NCI-H526 treated with DMSO at 0.1 percent for 48 hours (cell line): ENCODE measurements around the gene METTL5.
A peak's percentile ranks its signal among the peaks of the same experiment; 100 is the strongest.
"Not testable (repeated sequence)": the region's sequence is repeated elsewhere in the genome, so short reads cannot be mapped to it uniquely, and the experiment has no call there.

Source experiments
- DNase-seq: peaks from one replicate; lab custom pipeline; 2025; lab: John Stamatoyannopoulos, UW

Gene METTL5

DNA sequence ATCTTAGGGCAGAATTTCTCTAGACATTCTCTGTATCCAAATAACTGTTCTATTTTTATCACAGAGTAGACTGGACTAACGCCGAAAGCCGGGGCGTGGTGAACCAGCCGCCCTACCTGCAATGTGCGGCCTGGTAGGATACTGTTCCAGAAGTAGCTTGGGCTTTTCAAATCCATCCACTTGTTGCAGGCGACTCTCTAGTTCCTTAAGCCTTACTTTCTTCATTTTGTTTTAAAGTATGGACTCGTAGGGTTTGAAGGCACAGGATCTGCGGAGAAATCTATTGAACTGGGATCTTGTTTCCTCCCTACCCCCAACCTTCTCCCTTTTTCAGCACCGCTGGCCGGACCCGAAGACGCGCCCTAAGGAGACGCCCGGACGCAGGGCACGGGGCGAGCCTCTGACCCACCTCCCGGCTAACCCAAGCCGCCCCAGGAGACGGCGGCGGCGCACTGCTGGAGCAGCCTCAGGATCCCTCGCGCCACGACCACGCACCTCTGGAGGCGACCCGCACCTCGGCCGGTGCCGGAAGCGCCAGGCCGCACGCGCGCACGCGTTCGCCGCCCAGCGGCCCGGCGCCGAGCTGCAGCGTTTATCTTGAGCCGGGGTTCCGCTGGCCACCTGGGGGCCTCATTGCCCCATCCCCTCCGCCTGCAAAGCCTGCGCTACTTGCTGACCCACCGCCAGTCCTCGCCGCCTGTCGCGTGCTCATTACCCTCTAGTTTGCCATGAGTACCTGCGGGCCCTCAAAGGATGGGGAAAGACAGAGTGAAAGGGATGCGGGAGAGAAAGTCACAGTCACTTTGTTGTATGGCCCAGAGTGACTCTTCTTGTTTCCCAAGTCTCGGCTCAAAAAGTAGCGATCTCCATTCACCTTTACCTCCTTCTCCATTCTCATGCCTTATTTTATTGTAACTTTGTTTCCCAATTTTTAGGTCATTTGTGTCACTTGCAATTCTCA is at the start of gene METTL5:
Gene METTL5 (minus strand): TSS at position 533 of the 961 bp plus-strand sequence. CDS start 308 bp downstream, at position 225.
- DNase-seq = peak; percentile 82

- no peak for DNase-seq
These were observed 47.3 kb upstream of the METTL5 start for GRCh38 chr2:169871994-169872393.

DNA sequence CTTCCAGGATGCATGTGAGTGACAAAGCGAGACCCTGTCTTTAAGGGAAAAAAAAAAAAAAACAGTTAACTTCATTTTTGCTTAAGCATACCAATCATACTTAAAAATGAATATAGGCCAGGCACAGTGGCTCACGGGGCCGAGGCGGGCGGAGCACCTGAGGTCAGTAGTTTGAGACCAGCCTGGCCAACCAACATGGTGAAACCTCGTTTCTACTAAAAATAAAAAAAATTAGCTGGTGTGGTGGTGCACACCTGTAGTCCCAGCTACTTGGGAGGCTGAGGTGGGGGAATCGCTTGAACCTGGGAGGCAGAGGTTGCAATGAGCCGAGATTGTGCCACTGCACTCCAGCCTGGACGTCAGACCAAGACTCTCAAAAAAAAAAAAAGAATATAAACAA is 46.7 kb upstream of the METTL5 start:
- DNase-seq = not testable (repeated sequence)

DNA sequence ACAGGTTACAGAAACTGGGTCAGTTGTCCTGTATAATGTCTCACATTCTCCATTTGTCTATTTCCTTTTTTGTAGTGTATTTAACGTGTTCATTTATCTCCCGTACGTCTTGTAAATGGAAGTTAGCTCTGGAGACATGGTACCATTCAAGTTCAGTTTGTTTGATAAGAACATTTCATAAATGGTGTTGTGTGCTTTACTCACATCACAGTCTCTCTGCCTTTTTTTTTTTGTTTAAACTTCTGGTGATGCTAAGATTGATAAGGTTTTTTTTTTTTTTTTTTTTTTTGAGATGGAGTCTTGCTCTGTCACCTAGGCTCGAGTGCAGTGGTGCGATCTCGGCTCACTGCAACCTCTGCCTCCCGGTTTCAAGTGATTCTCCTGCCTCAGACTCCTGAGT is 44.2 kb upstream of the METTL5 start:
- DNase-seq = no peak

- DNase-seq = no peak
These were observed 42.9 kb upstream of the METTL5 start for GRCh38 chr2:169867579-169867978.

DNA sequence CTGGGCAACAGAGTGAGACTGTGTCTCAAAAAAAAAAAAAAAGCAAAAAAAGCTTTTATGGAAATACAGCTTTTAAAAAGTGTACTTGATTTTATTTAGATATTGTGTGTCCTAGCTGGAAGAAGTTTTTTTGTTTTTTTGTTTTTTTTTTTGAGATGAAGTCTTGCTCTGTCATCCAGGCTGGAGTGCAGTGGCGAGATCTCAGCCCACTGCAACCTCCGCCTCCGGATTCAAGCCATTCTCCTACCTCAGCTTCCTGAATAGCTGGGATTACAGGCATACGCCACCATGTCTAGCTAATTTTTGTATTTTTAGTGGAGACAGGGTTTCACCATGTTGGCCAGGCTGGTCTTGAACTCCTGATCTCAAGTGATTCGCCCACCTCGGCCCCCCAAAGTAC is 41.5 kb upstream of the METTL5 start:
- not testable (repeated sequence) for DNase-seq

DNA sequence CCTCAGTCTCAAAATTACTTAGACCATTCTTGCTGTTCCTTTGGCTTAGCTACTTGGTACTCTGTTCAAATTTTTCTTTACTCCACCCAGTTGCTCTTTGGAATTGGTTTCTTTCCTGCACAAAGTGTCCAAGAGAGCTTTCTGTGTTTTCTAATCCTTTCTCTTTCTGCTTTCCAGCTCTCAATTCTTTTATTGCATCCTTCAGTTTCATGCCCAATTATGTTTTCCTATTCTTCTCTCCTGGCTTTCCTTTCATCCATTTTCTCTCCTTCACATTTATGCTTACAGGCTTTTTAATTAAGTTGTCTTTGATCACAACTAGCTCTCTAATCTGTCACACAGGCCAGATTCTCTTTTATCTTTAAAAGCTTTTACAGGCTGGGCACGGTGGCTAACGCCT is 40.8 kb upstream of the METTL5 start:
- no peak for DNase-seq

DNA sequence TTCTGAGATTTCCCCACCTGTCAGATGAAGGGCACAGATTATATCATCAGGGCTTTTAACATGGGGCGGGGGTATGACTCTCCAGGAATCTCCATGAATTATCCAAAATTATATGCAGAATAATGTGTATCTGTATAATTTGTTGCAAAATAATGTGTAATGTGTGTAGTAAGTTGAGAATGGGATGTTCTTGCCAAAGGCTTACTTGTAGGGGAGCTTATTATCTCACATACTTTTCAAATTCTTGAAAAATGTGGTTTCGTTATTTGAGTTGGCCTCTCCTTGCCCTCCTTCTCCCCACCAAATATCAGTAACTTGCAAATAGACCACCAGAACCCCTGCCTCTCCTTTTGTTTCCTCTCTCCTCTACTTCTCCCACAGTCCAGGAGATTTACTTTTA is 38.1 kb upstream of the METTL5 start:
- DNase-seq = no peak

DNA sequence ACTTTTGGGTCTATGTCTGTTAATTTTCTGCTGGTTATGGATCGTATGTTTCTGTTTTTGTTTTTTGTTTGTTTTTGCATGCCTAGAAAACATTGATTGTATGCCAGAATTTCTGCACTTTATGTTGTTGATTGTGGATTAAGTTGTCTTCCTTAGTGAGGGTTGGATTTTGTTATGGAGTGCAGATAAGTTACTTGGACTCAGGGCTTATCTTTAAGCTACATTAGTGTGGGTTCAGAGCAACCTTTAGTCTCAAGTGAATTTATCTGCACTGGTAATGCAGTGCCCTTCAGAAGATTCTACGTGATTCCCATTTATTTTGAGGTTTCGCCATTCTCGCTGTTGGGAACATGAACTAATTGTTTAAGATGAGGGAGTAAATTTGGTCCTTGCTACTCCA is 35.4 kb upstream of the METTL5 start:
- no peak for DNase-seq

- DNase-seq = no peak
These were observed 34.7 kb upstream of the METTL5 start for GRCh38 chr2:169859423-169859822.

DNA sequence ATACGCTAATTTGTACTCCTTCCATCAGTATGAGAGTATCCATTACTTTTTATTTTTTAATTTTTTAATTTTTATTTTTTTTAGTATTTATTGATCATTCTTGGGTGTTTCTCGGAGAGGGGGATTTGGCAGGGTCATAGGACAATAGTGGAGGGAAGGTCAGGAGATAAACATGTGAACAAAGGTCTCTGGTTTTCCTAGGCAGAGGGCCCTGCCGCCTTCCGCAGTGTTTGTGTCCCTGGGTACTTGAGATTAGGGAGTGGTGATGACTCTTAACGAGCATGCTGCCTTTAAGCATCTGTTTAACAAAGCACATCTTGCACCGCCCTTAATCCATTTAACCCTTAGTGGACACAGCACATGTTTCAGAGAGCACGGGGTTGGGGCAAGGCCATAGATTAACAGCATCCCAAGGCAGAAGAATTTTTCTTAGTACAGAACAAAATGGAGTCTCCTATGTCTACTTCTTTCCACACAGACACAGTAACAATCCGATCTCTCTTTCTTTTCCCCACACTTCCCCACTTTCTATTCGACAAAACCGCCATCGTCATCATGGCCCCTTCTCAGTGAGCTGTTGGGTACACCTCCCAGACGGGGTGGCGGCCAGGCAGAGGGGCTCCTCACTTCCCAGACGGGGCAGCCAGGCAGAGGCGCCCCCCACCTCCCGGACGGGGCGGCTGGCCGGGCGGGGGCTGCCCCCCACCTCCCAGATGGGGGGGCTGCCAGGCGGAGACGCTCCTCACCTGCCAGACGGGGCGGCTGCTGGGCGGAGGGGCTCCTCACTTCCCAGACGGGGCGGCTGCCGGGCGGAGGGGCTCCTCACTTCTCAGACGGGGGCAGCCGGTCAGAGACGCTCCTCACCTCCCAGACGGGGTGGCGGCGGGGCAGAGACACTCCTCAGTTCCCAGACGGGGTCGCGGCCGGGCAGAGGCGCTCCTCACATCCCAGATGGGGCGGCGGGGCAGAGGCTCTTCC is 30.9 kb upstream of the METTL5 start:
- not testable (repeated sequence) for DNase-seq

GRCh38 chr2:169853041-169853668 is 28.4 kb upstream of the METTL5 start:
- DNase-seq = no peak

DNA sequence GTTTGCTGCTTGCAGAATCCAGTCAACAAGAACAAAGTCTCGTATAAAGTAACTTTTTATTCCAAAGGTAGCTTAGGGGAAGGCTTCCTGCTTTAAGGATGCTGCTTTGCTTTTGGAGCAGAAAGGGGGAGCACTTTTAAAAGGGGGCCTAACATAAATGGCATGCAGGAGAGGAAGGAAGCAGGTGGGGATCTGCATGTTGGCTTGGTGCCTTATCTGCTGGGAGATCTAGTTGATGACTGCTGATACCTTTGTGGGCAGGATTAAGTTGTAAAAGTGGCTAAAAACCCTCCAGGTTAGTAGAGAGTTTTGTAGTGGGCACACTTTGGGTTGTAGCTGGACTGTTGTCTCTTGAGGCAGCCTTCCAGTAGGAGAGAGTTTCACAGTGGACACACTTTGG is 25.0 kb upstream of the METTL5 start:
- no peak for DNase-seq

- DNase-seq = not testable (repeated sequence)
These were observed 24.4 kb upstream of the METTL5 start for GRCh38 chr2:169848959-169849693.

GRCh38 chr2:169845016-169845415 is 20.3 kb upstream of the METTL5 start:
- DNase-seq = no peak

GRCh38 chr2:169841625-169842024 is 16.9 kb upstream of the METTL5 start:
- not testable (repeated sequence) for DNase-seq

DNA sequence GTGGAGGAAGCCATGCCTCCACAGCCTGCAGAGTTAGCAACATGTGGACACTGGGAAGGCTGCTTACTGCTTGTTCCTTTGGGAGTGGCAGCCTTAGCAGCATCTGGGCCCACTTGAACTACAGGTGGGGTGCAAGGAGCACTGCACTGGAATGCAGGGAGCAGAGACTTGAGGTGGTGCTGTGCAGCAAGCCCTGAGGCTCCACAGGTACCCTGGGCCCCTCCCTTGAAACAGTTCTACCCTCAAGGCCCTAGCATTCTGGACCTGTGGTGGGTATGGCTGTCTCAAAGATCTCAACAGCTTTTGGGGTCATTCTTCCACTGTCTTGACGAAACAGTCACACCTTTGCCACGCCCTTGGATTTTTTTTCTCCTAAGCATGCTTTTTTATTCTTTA is 16.0 kb upstream of the METTL5 start:
- no peak for DNase-seq

DNA sequence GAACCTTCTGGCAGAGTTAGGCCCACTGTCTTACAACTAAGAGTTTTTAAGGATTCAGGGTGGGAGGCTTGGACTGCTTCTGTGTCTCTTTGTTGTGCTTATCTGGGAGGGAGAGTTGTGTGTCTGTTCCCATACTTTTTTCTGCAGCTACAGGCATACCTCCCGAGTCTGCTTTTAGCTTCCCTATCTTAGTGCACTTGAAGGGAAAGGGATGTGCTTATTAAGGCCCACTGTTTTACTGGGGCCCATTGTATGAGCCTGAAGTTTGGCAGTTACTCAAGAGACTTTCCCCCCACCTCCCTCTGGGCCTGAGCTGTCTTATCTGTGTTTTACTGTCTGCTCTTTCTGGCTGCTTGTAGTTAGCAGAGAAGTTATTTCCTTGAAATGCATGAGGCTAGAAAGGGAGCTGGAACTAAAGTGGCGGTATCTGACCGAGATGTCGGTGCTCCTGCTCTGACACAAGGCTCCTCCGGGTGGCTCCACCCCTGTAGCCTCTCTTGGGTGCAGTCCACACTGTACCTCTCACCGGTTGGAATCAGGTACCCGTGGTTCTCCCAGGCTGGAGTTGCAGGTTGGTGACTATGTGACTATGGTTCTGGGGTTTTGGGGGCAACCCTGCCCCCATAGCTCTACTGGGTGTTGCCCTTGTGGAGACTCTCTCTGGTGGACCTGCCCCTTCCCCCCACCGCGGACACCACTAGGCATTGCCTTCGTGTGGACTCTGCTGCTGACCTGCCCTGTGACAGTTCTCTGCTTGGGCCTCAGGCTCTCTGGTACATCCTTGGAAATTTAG is 15.4 kb upstream of the METTL5 start:
- DNase-seq = no peak

DNA sequence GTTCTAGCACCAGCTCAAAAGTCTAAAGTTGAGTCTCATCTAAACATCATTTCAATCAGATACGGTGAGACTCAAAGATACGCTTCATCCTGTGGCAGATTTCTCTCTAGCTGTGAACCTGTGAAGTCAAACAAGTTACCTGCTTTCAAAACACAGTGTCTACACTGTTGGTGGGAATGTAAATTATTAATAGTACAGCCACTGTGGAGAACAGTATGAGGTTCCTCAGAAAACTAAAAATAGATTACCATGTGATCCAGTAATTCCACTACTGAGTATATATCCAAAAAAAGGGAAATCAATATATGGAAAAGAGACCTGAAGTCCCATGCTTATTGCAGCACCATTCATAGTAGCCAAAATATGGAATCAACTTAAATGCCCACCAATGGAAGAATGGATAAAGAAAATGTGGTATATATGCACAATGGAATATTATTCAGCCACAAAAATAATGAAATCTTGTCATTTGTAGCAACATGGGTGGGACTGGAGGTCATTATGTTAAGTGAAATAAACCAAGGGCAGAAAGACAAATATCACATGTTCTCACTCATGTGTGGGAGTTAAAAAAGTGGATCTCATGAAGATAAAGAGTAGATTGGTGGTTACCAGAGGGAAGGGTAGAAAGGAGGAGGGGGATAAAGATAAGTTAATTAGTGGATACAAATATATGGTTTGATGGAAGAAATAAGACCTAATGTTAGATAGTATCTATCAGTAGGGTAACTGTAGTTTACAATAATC is 14.2 kb upstream of the METTL5 start:
- no peak for DNase-seq

DNA sequence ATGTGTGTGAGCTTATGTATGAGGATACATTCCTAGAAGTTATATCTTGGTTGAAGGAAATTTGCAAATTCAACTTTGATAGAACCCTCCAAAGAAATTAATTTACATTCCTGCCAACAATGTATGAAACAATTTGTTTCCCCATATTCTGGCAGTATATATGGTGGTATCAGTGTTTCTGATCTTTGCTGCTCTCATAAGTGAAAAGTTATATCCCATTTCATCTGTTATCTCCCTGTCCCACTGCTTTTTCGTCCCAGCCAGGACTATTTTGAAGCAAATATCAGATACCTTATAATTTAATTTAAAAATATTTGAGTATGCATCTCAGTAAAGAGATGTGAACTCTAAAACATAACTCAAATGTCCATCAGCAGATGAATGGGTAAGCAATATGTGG is 9.7 kb upstream of the METTL5 start:
- DNase-seq = no peak
